ENCODE data around the gene MVB12A.

MVB12A gene

DNA sequence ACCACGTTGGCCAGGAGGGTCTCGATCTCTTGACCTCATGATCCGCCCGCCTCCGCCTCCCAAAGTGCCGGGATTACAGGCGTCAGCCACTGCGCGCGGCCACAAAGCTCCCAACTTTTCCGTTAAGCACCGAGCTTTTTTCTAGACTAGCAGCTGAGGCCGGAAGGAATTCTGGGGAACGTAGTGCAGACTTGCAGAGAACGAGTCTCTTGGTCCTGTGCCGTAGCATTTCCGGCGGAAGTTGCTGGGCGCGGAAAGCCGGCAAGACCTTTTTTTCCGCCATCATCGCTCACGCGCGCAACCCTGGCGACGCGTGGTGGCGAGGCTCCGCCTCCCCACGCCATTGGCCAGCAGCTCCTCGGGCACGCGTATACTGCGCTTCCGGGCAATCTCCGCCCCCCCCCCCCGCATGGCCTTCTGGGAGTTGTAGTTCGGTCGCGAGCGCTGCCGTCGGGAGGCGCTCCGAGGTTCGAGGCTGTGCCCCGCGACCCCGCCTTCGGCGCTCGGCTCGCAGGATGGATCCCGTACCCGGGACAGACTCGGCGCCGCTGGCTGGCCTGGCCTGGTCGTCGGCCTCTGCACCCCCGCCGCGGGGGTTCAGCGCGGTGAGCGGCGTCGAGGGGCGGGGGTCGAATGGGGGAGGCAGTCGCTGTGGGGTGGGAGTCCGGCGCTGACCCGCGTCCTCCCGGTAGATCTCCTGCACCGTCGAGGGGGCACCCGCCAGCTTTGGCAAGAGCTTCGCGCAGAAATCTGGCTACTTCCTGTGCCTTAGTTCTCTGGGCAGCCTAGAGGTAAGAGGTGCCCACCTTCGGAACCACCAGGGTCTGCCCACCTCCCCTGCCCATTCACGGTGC, at the start of gene MVB12A:
Gene MVB12A (plus strand): TSS at position 427 of the 854 bp plus-strand sequence. CDS start 89 bp downstream, at position 516.
- Histone ChIP-seq H3K4me3 (ENCODE audit: low read depth, low read length) (peak within 1 kb of the TSS; percentile 93), H3K27me3 (ENCODE audit: control insufficient read depth, insufficient read depth, low read length) (no peaks in the 10 kb centered on the region), H3K36me3 (ENCODE audit: control insufficient read depth, insufficient read depth, low read length) (no peaks in the 10 kb centered on the region), H3K4me1 (ENCODE audit: control insufficient read depth, insufficient read depth, low read length) (peaks cover 4% of the 10 kb centered on the region), H3K9ac (ENCODE audit: low read depth, low read length) (peak within 1 kb of the TSS; percentile 78), H3K9me3 (ENCODE audit: control insufficient read depth, insufficient read depth, low read length) (no peaks in the 10 kb centered on the region)

DNA sequence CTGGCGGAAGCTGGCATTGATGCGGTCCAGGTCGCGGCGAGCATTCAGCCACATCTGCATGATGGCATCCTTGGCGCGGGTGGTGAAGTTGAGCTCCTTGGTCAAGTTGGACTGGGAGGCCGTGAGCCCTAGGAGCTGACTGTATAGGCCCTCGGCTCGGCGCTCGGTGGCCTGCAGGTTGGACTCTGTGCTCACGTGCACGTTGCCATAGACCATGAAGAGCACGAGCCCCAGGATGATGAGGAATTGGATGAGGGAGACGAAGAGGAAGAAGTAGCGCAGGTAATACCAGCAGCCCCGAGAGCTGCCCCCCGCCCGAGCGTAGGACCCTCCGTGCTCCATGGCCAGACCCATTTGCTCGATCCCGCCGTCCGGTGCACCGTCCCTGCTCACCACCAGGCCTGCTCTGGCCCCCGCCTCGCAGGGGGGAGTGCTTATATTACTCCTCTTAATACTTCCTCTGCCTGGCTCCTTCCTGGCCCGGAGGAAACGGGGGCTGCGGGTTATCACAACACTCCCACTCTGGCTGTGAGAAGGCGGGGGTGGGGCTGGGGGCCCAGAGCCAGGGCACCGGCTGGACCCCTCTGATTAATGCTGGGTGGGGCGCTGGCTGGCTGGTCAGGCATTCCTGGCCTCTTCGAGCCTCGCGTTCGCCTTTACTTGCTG, 42.8 kb upstream of the MVB12A start, which contains the start of gene PLVAP:
Gene PLVAP (minus strand): TSS at position 408 of the 666 bp plus-strand sequence. CDS start 54 bp downstream, at position 354.
- Histone ChIP-seq H3K9me3 (ENCODE audit: control insufficient read depth, insufficient read depth, low read length) (no peaks in the 10 kb centered on the region), H3K27me3 (ENCODE audit: control insufficient read depth, insufficient read depth, low read length) (no peaks in the 10 kb centered on the region), H3K36me3 (ENCODE audit: control insufficient read depth, insufficient read depth, low read length) (no peaks in the 10 kb centered on the region), H3K4me3 (ENCODE audit: low read depth, low read length) (no peak within 1 kb of the TSS), H3K9ac (ENCODE audit: low read depth, low read length) (no peak within 1 kb of the TSS), H3K4me1 (ENCODE audit: control insufficient read depth, insufficient read depth, low read length) (peaks cover 2% of the 10 kb centered on the region)

DNA sequence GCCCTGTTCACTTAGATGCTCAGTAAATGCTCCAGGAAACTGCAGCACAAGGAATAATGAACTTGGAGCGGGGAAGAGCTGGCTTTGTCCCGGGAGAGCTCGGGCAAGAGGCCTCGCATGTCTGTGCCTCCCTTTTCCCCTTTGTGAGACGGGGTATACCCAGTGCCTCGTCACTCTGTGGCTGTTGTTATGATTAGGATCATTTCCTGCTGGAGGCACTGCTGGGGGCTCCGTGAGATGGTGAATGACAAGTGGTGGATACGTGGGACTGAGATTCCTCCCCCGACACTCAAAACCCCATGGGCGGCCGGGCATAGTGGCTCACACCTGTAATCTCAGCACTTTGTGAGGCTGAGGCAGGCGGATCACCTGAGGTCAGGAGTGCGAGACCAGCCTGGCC, 41.6 kb upstream of the MVB12A start:
- Histone ChIP-seq H3K27me3 (ENCODE audit: control insufficient read depth, insufficient read depth, low read length) (no peaks in the 10 kb centered on the region), H3K4me1 (ENCODE audit: control insufficient read depth, insufficient read depth, low read length) (peaks cover 2% of the 10 kb centered on the region), H3K36me3 (ENCODE audit: control insufficient read depth, insufficient read depth, low read length) (no peaks in the 10 kb centered on the region), H3K9me3 (ENCODE audit: control insufficient read depth, insufficient read depth, low read length) (no peaks in the 10 kb centered on the region), H3K9ac (ENCODE audit: low read depth, low read length) (no peak overlapping the region), H3K4me3 (ENCODE audit: low read depth, low read length) (no peak overlapping the region)

DNA sequence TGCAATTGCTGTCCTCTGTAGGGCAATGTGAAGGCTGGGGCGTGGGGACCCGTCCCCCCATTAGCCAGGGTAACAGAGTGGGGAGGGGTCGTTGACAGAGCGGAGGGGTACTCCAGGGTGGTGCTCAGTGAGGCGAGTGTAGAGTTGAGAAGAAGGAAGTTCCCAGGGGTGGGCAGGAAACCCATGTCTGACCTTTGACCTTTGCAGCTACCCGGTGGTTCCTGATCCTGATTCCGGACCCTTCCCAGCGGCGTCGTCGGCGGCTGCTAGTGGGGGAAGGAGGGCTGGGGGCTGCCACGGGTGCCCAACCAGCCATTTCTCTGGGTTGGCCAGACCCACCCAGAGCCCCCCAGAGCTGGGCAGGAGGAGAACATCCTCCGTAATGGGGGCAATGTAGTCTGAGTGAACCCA, 40.6 kb upstream of the MVB12A start:
- Histone ChIP-seq H3K36me3 (ENCODE audit: control insufficient read depth, insufficient read depth, low read length) (no peaks in the 10 kb centered on the region), H3K9me3 (ENCODE audit: control insufficient read depth, insufficient read depth, low read length) (no peaks in the 10 kb centered on the region), H3K27me3 (ENCODE audit: control insufficient read depth, insufficient read depth, low read length) (no peaks in the 10 kb centered on the region), H3K9ac (ENCODE audit: low read depth, low read length) (no peak overlapping the region), H3K4me1 (ENCODE audit: control insufficient read depth, insufficient read depth, low read length) (peaks cover 2% of the 10 kb centered on the region), H3K4me3 (ENCODE audit: low read depth, low read length) (no peak overlapping the region)

DNA sequence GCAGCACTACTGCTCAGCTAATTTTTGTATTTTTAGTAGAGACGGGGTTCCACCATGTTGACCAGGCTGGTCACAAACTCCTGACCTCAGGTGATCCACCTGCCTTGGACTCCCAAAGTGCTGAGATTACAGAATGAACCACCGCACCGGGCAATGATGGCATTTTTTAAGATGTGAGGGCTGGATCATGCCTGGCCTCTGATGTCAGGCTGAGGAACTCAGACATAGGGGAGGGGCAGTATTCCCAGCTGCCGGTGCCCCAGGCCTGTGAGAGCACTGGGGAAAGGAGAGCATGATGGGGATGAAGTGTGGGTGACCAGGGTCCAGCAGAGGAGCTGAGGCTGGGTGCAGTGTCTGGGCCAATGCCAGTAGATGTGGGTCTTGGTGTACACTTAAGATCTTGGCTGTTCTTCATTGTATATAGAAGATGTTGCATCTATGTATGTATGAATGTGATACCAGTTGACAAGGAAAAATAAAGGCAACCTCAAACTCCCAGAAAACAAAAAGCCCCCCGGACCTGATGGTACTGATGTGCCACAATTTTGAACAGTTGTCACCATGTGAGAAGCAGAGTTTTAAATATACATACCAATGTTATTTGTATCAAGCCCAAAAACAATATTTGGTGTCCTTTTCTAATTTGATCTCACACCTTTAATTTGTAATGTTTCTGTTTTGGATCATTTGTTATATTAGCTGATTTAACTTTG, 39.3 kb upstream of the MVB12A start:
- Histone ChIP-seq H3K4me1 (ENCODE audit: control insufficient read depth, insufficient read depth, low read length) (peaks cover 2% of the 10 kb centered on the region), H3K36me3 (ENCODE audit: control insufficient read depth, insufficient read depth, low read length) (no peaks in the 10 kb centered on the region), H3K9me3 (ENCODE audit: control insufficient read depth, insufficient read depth, low read length) (no peaks in the 10 kb centered on the region)

DNA sequence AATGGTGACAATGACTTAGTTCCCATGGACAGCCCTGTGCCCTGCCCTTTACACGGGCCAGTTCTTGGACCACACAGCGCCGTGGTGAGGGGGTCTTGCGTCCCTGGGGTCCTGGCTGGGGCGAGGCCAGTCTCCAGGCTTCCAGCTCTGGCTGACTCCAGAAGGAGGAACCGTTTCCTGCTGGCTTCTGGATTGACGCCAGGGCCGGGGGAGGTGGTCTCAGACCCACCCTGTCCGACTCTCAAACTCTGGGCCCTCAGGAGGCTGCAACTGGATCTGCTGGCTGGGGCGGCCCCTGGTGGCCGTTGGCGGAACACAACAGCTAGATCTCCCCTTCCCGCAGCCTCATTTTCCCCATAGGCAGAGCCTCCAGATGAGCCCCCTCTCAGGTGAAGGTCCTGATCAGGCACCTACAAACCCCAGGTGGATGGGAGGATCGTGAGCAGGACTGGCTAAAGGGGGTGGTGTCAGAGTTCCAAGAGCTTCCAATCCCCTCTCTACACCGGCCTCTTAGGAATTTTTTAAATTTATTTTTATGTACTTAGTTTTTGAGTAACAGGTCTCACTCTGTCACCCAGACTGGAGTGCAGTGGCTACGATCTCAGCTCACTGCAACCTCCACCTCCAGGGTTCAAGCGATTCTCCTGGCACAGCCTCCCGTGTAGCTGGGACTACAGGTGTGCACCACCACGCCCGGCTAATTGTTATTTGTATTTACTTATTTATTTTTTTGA, 33.8 kb upstream of the MVB12A start:
- Histone ChIP-seq H3K4me3 (ENCODE audit: low read depth, low read length) (no peak overlapping the region), H3K27me3 (ENCODE audit: control insufficient read depth, insufficient read depth, low read length) (peaks cover 8% of the 10 kb centered on the region), H3K4me1 (ENCODE audit: control insufficient read depth, insufficient read depth, low read length) (no peaks in the 10 kb centered on the region), H3K9me3 (ENCODE audit: control insufficient read depth, insufficient read depth, low read length) (no peaks in the 10 kb centered on the region), H3K36me3 (ENCODE audit: control insufficient read depth, insufficient read depth, low read length) (no peaks in the 10 kb centered on the region), H3K9ac (ENCODE audit: low read depth, low read length) (no peak overlapping the region)

More for the DNA sequence above, 39.3 kb upstream of the MVB12A start:
- no peak overlapping the region for H3K4me3 ChIP-seq (ENCODE audit: low read depth, low read length)
- H3K9ac ChIP-seq (ENCODE audit: low read depth, low read length): no peak overlapping the region
- H3K27me3 ChIP-seq (ENCODE audit: control insufficient read depth, insufficient read depth, low read length): no peaks in the 10 kb centered on the region

DNA sequence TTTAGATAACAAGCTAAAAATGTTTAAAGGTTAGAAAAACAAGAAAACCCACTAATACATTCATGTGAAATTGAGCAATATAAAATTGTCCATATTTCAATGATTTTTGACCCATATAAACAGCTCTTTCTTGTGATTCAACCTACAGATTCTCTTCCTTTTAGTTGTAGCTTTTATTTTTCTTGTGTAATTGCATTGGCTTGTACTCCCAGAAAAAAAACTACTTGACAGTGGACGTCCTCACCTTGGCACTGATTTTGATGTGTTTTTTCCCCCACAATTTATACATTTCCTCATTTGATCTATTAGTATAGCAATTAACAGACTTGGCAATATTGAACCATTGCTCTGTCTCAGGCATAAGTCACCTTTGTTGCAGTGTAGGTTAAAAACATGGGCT, 30.6 kb upstream of the MVB12A start:
- no peaks in the 10 kb centered on the region for H3K9me3 ChIP-seq (ENCODE audit: control insufficient read depth, insufficient read depth, low read length)
- no peak overlapping the region for H3K4me3 ChIP-seq (ENCODE audit: low read depth, low read length)
- H3K4me1 ChIP-seq (ENCODE audit: control insufficient read depth, insufficient read depth, low read length): no peaks in the 10 kb centered on the region
- no peak overlapping the region for H3K9ac ChIP-seq (ENCODE audit: low read depth, low read length)
- no peaks in the 10 kb centered on the region for H3K36me3 ChIP-seq (ENCODE audit: control insufficient read depth, insufficient read depth, low read length)
- peaks cover 8% of the 10 kb centered on the region for H3K27me3 ChIP-seq (ENCODE audit: control insufficient read depth, insufficient read depth, low read length)

DNA sequence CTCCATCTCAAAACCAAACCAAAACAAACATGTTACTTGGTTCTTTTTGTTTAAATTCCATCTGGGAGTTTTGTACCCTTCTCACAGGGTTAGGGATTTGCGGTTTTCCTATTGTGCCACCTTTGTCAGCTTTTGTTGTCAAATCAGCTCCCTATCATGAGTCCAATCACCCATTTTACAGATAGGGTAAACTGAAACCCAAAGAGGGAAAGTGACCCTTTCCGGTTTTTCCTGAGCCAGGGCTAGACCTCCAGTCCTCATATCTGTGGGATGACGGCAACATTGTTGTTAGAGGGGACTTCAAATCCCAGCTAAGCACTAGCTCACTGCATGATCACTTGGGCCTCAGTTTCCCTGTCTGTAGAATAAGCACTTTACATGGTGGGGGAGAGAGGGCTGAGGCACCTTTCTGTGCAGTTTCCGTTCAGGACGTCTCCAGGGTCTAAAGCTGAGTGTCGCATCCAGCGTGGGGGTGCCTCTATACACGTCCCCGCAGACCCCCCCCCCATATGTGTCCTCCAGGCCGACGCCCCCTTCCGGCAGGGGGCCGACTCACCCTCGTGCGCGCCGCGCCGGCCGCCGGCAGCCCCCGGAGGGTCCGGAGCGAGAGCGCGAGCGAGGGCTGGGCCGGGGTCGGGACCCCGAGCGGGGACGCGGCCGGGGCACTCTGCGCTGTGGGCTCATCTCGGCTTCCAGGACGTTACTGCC, 29.7 kb upstream of the MVB12A start:
- Histone ChIP-seq H3K36me3 (ENCODE audit: control insufficient read depth, insufficient read depth, low read length) (no peaks in the 10 kb centered on the region), H3K4me3 (ENCODE audit: low read depth, low read length) (peak overlapping the region; percentile 51), H3K4me1 (ENCODE audit: control insufficient read depth, insufficient read depth, low read length) (no peaks in the 10 kb centered on the region), H3K27me3 (ENCODE audit: control insufficient read depth, insufficient read depth, low read length) (peaks cover 8% of the 10 kb centered on the region), H3K9ac (ENCODE audit: low read depth, low read length) (peak overlapping the region; percentile 60), H3K9me3 (ENCODE audit: control insufficient read depth, insufficient read depth, low read length) (no peaks in the 10 kb centered on the region)

DNA sequence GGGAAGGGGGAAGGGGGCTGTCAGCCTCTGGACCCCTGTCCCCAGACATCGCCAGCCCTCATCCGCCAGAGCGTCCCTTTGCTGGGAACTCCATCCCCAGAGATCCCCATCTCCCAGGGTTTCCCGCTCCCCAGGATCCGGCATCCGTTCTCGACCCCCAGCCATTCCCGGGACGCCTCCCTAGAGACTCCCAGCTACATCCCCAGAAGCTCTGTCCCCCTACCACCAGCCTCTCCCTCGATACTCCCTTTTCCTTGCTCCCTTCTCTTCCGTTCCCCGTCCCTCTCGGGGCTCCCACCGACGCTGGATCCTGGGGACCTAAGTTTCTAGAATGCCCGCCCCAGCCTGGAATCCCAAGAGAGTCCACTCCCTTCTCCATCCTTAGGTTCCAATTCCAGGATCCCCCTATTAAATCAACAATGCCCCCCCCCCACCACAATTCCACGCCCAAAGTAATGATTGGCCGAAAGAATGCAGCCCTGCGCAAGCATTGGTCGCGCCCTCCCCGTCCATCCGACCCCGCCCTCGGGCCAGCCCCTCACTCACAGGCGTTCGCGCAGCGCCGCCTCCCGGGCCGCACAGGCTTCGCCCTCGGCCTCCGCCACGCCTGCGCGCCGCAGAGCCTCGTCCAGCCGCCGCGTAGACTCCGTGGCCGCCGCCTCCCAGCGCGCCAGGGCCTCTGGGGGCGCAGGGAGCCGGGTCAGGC, 29.0 kb upstream of the MVB12A start:
- Histone ChIP-seq H3K27me3 (ENCODE audit: control insufficient read depth, insufficient read depth, low read length) (peaks cover 8% of the 10 kb centered on the region), H3K36me3 (ENCODE audit: control insufficient read depth, insufficient read depth, low read length) (no peaks in the 10 kb centered on the region), H3K4me1 (ENCODE audit: control insufficient read depth, insufficient read depth, low read length) (peaks cover 3% of the 10 kb centered on the region), H3K9me3 (ENCODE audit: control insufficient read depth, insufficient read depth, low read length) (no peaks in the 10 kb centered on the region), H3K4me3 (ENCODE audit: low read depth, low read length) (peak overlapping the region; percentile 51), H3K9ac (ENCODE audit: low read depth, low read length) (peak overlapping the region; percentile 60)

DNA sequence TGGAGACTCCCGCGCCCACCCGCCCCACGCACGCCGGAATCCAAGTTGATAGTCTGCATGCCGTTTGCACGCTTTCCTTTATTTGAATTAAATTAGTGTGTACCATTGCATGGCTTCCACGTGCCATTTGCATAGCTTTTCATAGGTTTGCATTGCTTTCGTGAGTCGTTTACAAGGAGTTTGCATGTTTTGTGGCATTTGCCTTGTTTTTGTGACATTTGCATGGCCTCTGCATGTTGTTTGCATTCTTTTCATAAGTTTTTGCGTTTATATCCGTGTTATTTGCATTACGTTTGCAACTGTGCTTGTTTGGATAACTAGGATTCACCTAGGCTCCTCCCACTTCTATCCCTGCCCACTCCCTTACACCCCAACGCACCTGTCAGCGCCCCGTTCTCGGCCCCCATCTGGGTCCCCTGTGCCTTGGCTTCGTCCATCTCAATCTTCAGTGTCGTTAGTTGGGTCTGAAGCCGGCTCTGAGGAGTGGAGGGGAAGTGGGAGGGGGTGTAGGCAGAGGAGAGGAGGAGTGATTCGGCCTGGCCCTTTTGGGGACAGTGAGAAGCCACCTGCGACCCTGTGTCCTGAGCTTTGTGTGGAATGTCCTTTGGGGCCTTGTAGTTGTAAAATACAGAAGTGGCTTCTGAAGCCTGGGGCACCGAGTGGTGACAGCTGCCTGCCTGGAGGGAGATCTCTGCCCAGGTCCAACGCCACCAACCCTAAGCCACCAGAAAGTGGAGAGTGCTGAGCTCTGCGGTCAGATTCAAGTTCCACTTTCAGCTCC, 28.3 kb upstream of the MVB12A start:
- H3K9me3 ChIP-seq (ENCODE audit: control insufficient read depth, insufficient read depth, low read length): no peaks in the 10 kb centered on the region
- H3K27me3 ChIP-seq (ENCODE audit: control insufficient read depth, insufficient read depth, low read length): peaks cover 8% of the 10 kb centered on the region
- H3K9ac ChIP-seq (ENCODE audit: low read depth, low read length): no peak overlapping the region
- H3K4me1 ChIP-seq (ENCODE audit: control insufficient read depth, insufficient read depth, low read length): peaks cover 3% of the 10 kb centered on the region
- H3K4me3 ChIP-seq (ENCODE audit: low read depth, low read length): peak overlapping the region; percentile 51
- H3K36me3 ChIP-seq (ENCODE audit: control insufficient read depth, insufficient read depth, low read length): no peaks in the 10 kb centered on the region
